Gastroesophageal sphincter (tissue), 3 donors: ENCODE data around the gene KCNIP4.

Experiments used
- CTCF ChIP-seq, 4 experiments: fragments of 200-600 bp in 2 of 4; fragments of 450-650 bp in 2 of 4; sonication (generic) in 1 of 4; IDR thresholded peaks; one replicate each; pipeline ENCODE4 v1.5.1; 2017 to 2019; ENCODE audit warnings: antibody characterized with exemption in 4 of 4, mild to moderate bottlenecking in 2 of 4, moderate library complexity in 2 of 4
- EP300 ChIP-seq: sonication (generic); formaldehyde crosslinking; IDR thresholded peaks from one replicate; pipeline ENCODE4 v1.6.1; 2017; ENCODE audit warnings: antibody characterized with exemption, mild to moderate bottlenecking
- POLR2A ChIP-seq, 2 donors: fragments of 450-650 bp; IDR thresholded peaks; one replicate each; pipeline ENCODE4 v1.6.1; 2017; ENCODE audit warnings: antibody characterized with exemption in 2 of 2, mild to moderate bottlenecking in 2 of 2, moderate library complexity in 1 of 2
- POLR2AphosphoS5 ChIP-seq: sonication (generic); formaldehyde crosslinking; IDR thresholded peaks from one replicate; pipeline ENCODE4 v1.6.1; 2017; ENCODE audit warnings: antibody characterized with exemption

GRCh38 chr4:21872101-21872500 is 76.5 kb downstream of the KCNIP4 start:
- TF ChIP-seq CTCF (IDR thresholded peaks at IDR 0.05) (no peak), POLR2A (IDR thresholded peaks at IDR 0.05) (no peak), EP300 (no peak), POLR2AphosphoS5 (no peak)
